Osteoblast (primary cell): ENCODE data around the gene MYL4. TPM values are rescaled to one million over a fixed set of nuclear protein-coding genes. Genes with fewer than 3 reads are reported as not detected.
"Not testable (repeated sequence)": the region's sequence is repeated elsewhere in the genome, so short reads cannot be mapped to it uniquely, and the experiment has no call there.

Experiments
- DNase-seq: peaks from one replicate; pipeline ENCODE4 v3.0.0; 2011; ENCODE audit warnings: low spot score, mixed read lengths; ENCODE audit not compliant: insufficient read length; ENCODE audit errors: missing footprints
- H2AFZ ChIP-seq: 2 replicates; pipeline ENCODE4 v1.6.0; 2011; ENCODE audit warnings: mild to moderate bottlenecking, low read length
- H3K27ac ChIP-seq: 2 replicates; pipeline ENCODE4 v1.5.1; 2011; ENCODE audit warnings: mild to moderate bottlenecking, low read depth, low read length, moderate library complexity
- H3K27me3 ChIP-seq: 2 replicates; pipeline ENCODE4 v1.6.0; 2012; ENCODE audit warnings: mild to moderate bottlenecking, control low read depth, inconsistent platforms, low read length, moderate library complexity; ENCODE audit not compliant: insufficient read depth
- H3K36me3 ChIP-seq: 2 replicates; pipeline ENCODE4 v1.5.1; 2011; ENCODE audit warnings: mild to moderate bottlenecking, low read length, control low read depth, moderate library complexity; ENCODE audit not compliant: insufficient read depth
- H3K4me1 ChIP-seq: 2 replicates; pipeline ENCODE4 v1.5.1; 2011; ENCODE audit warnings: mild to moderate bottlenecking, low read length, control low read depth, moderate library complexity; ENCODE audit not compliant: insufficient read depth
- H3K4me2 ChIP-seq: 2 replicates; pipeline ENCODE4 v1.6.0; 2011; ENCODE audit warnings: mild to moderate bottlenecking, low read length; ENCODE audit not compliant: insufficient read depth
- H3K4me3 ChIP-seq: fragments of 200-600 bp; sonication (generic); 3 replicates; pipeline ENCODE4 v1.5.1; 2012; ENCODE audit warnings: mild to moderate bottlenecking, low read length, inconsistent platforms; ENCODE audit not compliant: insufficient read depth
- H3K79me2 ChIP-seq: 2 replicates; pipeline ENCODE4 v1.6.0; 2012; ENCODE audit warnings: mild to moderate bottlenecking, low read length, control low read depth, inconsistent platforms; ENCODE audit not compliant: insufficient read depth
- H3K9me3 ChIP-seq: 2 replicates; pipeline ENCODE4 v1.5.1; 2011; ENCODE audit warnings: low read depth, low read length, control low read depth
- H4K20me1 ChIP-seq: 2 replicates; pipeline ENCODE4 v1.6.0; 2012; ENCODE audit warnings: mild to moderate bottlenecking, low read length, control low read depth; ENCODE audit not compliant: insufficient read depth
- CTCF ChIP-seq: IDR thresholded peaks from 2 replicates; pipeline ENCODE4 v1.5.1; 2011; ENCODE audit warnings: mild to moderate bottlenecking, low read depth, low read length, moderate library complexity; ENCODE audit errors: extremely low read depth
- total RNA-seq: library from RNA; depleted of rRNA; stranded (reverse); fragments of >200 nt; gene quantifications from 2 replicates; pipeline ENCODE4 v1.2.3, GENCODE V29; 2012

MYL4 gene
- total RNA-seq, 1 donor = 0.72 TPM

- no peaks in the 10 kb centered on the region for H4K20me1 ChIP-seq
- H3K36me3 ChIP-seq = no peaks in the 10 kb centered on the region
- no peak for DNase-seq
- no peaks in the 10 kb centered on the region for H3K9me3 ChIP-seq
- no peaks in the 10 kb centered on the region for H3K4me1 ChIP-seq
- H3K79me2 ChIP-seq = no peaks in the 10 kb centered on the region
- no peaks in the 10 kb centered on the region for H3K27me3 ChIP-seq
- no peak overlapping the region for H3K4me3 ChIP-seq
- no peak overlapping the region for H2AFZ ChIP-seq
- TF ChIP-seq CTCF = no peak
- H3K4me2 ChIP-seq = no peak overlapping the region
- no peak overlapping the region for H3K27ac ChIP-seq
Measured at GRCh38 chr17:47212458-47212857, 3.3 kb downstream of the MYL4 start.

GRCh38 chr17:47213540-47213939 lies 4.4 kb downstream of the MYL4 start:
- H3K27me3 ChIP-seq = no peaks in the 10 kb centered on the region
- no peak for TF ChIP-seq CTCF
- no peaks in the 10 kb centered on the region for H3K36me3 ChIP-seq
- no peaks in the 10 kb centered on the region for H4K20me1 ChIP-seq
- DNase-seq = no peak
- H3K27ac ChIP-seq = no peak overlapping the region
- H3K4me2 ChIP-seq = no peak overlapping the region
- no peaks in the 10 kb centered on the region for H3K79me2 ChIP-seq
- H3K9me3 ChIP-seq = no peaks in the 10 kb centered on the region
- no peak overlapping the region for H2AFZ ChIP-seq
- no peak overlapping the region for H3K4me3 ChIP-seq
- no peaks in the 10 kb centered on the region for H3K4me1 ChIP-seq

GRCh38 chr17:47214931-47215330 lies 5.8 kb downstream of the MYL4 start:
- H3K4me2 ChIP-seq = no peak overlapping the region
- DNase-seq = no peak
- no peak for TF ChIP-seq CTCF
- no peaks in the 10 kb centered on the region for H3K36me3 ChIP-seq
- no peaks in the 10 kb centered on the region for H4K20me1 ChIP-seq
- no peaks in the 10 kb centered on the region for H3K79me2 ChIP-seq
- no peak overlapping the region for H2AFZ ChIP-seq
- H3K4me1 ChIP-seq = no peaks in the 10 kb centered on the region
- H3K27ac ChIP-seq = no peak overlapping the region
- H3K9me3 ChIP-seq = no peaks in the 10 kb centered on the region
- no peaks in the 10 kb centered on the region for H3K27me3 ChIP-seq
- H3K4me3 ChIP-seq = no peak overlapping the region

GRCh38 chr17:47216821-47217220 lies 7.7 kb downstream of the MYL4 start:
- H3K27me3 ChIP-seq, H3K27ac ChIP-seq, H3K36me3 ChIP-seq, H3K9me3 ChIP-seq, H4K20me1 ChIP-seq, DNase-seq, H3K79me2 ChIP-seq, H3K4me3 ChIP-seq, H3K4me1 ChIP-seq, H3K4me2 ChIP-seq, H2AFZ ChIP-seq: not testable (repeated sequence)

- H4K20me1 ChIP-seq, H3K9me3 ChIP-seq, H3K36me3 ChIP-seq, H3K27me3 ChIP-seq, H3K27ac ChIP-seq, H3K79me2 ChIP-seq, DNase-seq, H3K4me2 ChIP-seq, H3K4me1 ChIP-seq, H3K4me3 ChIP-seq, H2AFZ ChIP-seq: not testable (repeated sequence)
Measured at GRCh38 chr17:47217279-47217678, 8.1 kb downstream of the MYL4 start.
